ENCODE results near the gene ALDH1A1.
"Not testable (repeated sequence)": the region's sequence is repeated elsewhere in the genome, so short reads cannot be mapped to it uniquely, and the experiment has no call there.

The ALDH1A1 gene

DNA sequence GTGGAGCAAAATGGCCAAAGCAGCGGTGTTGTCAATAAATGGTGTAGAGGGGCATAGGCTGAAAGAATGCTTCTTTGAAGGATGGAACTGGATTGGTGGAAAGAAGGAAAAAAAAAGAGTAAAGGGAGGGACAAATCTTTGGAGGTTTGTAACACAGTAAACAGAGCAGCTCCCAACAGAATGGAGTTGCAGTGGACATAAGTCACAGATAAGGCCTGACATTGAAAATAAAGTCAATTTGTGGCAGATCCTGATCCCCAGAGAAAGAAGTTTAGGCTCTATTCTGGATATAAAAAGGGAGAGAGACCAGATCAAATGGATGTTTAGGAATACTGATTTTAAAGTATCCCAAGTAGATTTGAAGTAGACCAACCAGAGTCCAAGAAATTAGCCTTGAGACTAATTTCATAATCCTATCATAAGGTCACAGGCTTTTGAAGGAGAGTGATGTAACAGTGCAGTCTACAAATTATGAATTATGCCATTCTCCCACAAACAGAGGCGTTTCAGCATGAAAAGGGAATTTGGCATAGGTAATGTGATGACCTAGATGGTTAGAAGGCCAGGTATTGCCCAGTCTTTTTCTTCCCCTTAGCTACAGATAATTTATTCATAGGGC lies 8.9 kb downstream of the ALDH1A1 start:
- no peak for DNase-seq (ENCODE audit: low spot score)

DNA sequence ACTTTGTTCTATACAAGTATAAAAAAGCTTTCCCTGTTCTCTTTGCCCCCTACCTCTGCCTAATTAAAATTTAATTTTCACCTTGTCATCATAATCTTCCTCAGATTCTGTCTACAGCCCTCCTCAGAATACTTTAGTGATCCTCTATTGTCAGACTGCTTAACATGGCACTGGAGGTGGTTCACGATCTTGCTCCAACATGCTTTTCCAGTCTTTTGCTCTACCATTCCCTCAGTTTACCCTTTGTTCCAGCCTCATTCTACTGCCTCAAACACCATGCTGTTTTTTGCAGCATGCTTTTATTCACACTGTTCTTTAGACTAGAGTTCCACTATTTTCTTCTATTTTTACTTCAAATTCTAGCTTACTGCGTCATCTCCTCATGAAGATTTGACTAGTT lies 10.4 kb downstream of the ALDH1A1 start:
- no peak for DNase-seq (ENCODE audit: low spot score)

DNA sequence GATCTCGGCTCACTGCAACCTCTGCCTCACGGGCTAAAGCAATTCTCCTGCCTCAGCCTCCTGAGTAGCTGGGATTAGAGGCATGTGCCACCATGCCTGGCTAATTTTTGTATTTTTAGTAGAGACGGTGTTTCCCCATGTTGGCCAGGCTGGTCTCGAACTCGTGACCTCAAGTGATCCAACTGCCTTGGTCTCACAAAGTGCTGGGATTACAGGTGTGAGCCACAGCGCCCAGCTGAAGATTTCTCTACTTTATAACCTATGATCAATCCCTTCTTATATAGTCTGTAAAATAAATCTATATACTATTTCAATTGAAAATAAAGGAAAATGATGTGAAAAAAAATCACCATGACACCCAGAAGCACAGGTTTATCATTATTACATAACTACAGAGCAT lies 13.3 kb downstream of the ALDH1A1 start:
- DNase-seq (ENCODE audit: low spot score): not testable (repeated sequence)

DNA sequence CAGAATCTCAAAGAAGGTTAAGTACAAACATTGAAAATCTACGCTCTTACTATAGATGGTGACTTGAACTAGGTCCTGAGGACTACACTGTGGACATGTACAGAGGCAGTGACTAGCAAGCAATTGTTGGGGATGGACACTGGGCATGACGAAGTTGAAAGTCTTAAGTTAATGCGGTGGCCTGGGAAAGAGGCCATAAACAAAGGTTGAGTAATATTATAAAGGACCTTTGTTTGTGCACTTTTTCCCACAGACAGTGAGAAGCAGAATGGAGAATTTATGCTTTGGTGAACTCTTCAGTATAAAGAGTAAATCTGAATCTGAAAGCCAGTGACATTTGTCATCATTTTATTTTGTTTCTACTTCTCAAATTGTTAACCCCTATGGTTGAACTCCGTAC lies 15.3 kb downstream of the ALDH1A1 start:
- no peak for DNase-seq (ENCODE audit: low spot score)

DNA sequence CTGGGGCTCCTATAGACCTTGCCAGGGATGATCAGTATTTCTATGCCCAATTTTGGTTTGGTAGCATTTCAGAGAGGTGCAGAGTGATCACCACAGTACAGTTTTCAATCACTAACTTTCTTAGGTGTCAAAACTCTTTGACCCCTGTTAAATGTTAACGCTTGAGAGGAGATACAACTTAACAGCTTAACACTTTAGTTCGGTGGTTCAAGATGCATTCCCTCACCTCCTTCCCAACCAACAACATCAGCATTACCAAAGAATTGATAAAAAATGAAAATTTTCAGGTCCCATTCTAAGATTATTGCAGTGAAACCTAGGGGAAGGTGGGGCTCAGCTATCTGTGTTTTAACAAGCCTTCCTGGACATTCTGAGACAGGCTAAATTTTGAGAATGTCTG lies 16.2 kb downstream of the ALDH1A1 start:
- no peak for DNase-seq (ENCODE audit: low spot score)

DNA sequence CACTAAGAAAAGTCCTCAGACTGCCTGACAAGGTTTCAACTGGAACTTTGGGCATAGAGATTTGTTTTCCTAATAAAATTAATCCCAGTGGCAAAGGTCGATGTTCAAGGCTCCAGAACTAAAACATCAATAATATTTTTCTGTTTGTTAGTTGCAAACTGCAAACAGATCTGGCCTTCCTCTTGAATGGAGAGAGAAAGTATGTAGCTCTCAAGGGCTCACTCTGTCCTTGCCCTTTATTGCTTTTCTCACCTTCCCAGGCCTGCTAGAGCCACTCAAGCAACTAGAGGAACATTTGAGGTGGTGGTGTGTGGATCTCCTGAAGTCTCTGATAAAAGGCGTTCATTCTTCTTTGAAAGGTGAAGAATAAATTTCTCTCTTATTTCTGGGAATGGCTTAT lies 16.6 kb downstream of the ALDH1A1 start:
- DNase-seq (ENCODE audit: low spot score): no peak

DNA sequence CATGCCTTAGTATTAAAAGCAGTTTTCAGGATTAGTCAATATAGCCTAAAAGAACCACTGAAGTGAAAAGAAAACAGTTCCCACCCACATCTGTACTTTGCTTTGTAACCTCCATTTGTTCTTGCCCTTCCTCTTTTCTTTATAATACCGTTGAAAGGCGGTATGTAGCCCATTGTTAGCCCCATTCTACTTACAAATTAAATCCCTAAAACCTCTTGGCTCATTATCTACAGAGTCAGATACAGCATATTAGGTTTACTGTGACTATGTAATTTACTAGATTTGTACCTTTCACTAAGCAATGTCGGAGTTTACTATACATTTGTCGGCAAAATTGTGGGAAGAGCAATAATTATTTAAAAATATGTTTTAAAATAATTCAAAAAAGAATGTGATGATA lies 17.3 kb downstream of the ALDH1A1 start:
- no peak for DNase-seq (ENCODE audit: low spot score)

DNA sequence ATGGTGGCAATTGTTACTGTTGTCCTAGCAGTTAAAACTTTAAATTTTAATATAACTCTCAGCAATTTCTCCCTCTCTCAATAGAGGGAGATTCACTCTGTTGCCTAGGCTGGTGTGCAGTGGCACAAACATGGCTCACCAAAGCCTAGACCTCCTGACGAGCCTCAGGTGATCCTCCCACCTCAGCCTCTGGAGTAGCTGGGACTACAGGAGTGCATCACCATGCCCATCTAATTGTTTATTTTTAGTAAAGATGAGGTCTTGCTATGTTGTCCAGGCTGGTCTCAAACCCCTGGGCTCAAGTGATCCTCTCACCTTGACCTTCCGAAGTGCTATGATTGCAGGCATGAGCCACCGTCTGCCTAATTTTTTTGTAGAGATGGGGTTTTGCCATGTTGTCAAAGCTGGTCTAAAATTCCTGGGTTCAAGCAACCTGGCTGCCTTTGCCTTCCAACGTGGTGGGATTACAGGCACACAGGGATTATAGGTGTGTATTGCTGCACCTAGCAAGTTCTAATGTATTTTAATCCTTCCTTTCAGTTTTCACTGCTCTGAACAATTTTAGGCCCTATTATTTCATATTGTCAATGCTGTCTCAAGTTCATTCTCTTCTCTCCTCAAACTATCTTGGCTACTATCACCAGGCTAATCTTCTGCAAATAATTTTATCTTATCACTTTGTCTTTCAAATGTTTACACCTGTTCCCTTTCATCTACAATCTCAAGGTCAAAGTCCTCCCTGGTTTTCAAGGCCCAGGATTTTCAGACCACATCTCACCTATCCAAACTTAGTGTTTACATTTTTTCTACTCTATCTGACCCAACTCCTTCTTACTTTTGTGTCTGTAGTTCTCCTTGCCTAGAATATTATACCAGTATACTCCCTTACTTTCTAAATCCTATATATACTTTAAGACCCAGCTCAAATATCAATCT lies 18.9 kb downstream of the ALDH1A1 start:
- DNase-seq (ENCODE audit: low spot score): no peak

DNA sequence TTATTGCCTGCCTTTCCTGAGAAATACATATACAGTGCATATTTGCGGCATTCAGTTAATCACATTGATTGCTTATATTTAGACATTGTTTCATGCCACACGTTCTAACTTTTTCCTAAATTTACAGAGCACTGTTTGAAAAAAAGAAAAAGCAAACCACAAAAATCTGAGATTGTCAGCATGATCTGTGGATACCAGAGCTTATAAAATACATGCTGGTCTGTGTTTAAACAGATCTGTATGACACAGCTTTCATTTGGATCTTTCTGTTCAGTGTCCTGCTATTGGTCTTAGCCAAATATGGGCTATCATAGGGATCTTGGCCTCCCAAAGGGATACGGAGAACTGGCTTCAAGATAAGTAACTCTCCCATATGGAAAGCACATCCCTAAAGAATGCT lies 20.2 kb downstream of the ALDH1A1 start:
- DNase-seq (ENCODE audit: low spot score): no peak

DNA sequence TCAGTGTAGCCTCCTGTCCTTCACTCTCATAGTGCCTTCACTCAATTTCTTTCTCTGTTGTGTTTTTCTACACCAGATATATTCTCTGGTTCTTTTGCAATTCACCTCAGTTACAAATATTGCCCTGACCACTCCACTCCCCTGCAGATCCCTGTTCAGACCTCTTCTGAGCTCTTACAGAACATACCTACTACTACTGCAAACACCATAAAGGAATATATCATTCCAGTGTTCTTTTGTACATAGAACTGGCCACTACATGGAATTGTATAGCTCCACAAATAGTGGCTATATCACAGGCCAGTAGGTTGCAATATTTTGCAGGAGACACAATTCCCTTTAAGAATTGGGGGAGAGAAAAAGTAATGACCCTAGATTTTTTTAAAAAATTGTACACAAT lies 21.0 kb downstream of the ALDH1A1 start:
- no peak for DNase-seq (ENCODE audit: low spot score)

DNA sequence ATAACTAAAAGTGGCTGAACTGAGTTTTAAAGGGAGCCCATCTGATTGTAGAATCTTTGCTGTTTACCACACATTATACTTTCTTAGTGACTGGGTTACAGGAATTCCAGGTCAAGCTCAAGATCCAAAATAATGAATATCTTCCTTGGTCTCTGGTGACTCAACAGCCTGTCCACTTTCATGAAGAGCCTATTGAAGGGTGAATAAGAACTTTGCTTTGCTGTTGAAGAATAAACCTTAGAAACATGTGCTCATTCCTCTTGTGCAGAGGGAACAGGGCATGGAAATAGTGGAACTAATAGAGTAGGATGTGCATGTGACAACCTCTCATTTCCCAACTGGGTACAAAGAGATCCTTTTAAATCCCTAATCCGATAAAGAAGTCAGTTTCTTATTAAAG lies 21.4 kb downstream of the ALDH1A1 start:
- peak; percentile 86 for DNase-seq (ENCODE audit: low spot score)

DNA sequence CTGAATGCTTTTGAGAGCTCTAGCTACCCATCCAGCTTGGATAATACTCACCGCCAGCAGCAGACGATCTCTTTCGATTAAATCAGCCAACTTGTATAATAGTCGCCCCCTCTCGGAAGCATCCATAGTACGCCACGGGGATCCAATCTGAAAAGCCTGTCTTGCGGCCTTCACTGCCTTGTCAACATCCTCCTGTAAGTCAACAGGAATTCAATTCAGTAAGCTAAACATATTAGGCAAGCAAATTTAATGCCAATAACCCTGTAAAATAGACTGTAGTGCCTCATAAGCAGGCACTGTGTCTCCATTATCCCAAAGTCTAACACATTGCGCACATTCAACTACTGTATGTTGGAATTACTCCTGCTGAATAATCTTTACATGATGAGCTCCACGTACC lies 22.0 kb downstream of the ALDH1A1 start:
- DNase-seq (ENCODE audit: low spot score): no peak

DNA sequence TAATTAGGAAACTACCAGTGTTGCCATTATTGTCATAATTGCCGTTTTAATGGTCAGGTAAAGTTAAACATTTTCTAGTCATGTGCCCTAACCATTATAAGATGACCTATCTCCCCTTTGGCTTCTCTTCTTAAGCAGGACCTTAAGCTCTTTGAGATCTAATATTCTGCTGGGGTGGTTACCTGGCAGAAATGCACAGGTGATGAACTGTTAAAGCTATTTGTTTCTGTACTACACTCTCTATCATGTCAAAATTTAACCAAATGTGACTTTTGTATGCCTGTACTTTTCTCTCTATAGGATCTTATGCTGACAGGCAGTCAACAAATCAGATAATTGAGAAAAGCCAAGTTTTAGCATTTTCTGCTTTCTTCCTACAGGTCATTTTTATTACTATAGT lies 23.3 kb downstream of the ALDH1A1 start:
- DNase-seq (ENCODE audit: low spot score): no peak

DNA sequence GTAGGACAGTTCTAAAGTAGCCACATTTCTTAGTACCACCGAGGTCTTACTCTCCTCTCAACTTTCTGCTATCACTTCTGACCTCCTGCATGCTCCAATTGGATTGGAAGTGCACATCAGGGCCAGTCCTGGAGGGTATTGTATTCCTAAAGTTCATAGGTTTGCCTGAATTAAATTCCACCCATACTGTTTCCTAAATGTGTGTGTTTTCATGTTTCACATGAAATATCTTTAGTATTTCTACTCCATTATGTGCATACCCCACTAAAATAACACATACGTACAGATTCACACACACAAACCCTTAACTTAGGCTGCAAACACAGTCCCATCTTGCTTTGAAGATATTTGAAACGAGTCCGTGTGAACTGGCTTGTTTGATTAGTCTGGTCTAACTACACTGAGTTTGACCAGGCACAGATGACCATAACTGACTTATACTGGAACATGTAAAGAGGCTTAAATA lies 24.8 kb downstream of the ALDH1A1 start:
- DNase-seq (ENCODE audit: low spot score): no peak

DNA sequence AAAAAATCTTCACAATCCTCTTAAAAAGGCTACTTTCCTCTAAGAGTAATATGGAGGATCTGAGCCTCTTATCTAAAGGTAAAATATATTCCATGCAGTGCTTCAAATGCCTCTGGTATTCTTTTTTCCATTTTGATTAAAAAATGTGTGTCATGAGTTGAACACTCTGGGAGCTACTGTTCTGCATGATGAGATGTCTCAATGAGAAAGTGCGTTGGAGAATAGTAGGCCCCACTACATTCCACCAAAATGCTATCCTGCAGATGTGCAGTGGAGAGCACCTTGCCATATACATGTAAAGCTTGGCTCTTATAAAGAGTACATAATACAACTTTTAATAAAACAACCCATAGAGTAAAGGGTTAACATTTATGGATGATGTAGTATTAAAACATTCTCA lies 26.3 kb downstream of the ALDH1A1 start:
- no peak for DNase-seq (ENCODE audit: low spot score)

DNA sequence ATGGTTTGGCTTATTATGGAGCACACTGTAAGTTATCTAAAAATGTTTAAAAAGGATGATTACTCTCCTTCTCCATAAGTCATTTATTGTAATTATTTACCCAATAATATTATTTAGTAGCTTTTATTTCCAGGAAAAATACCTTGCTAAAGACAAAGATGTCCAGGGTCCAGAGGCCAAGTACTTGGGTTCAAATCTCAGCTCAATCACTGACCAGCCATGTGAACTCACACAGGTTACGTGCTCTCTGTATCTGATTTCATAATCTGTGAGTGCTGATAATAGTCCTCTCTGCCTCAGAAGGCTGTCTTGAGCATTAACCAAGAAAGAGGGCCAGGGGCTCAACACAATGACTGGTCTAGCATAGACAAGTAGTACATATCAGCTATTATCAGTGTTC lies 27.0 kb downstream of the ALDH1A1 start:
- no peak for DNase-seq (ENCODE audit: low spot score)

DNA sequence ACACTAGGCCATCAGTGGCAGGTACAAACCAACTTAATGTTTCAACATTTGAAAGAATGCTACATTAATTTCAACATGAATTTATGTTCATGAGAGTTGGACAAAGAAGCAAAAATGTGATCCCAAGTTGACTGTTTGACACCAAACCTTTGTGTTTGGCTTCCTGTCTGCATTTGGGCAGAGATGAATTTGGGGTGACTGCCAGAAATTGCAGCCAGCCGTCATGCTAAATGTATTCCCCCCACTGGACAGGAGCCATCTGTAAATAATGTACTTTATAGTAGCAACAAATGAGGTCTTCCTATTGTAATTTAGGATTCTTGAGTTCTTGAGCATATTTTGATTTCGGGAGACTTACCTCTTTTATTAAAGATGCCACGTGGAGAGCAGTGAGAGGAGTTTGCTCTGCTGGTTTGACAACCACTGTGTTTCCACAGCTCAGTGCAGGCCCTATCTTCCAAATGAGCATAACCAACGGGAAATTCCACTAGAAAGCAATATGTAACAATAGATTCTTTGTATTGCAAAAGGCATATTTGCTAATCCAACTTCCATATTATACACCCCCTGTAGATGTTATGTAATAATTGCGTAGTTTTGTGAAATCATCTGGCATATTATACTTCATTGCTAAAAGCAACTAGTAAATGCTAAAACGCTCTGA lies 27.6 kb downstream of the ALDH1A1 start:
- DNase-seq (ENCODE audit: low spot score): no peak

DNA sequence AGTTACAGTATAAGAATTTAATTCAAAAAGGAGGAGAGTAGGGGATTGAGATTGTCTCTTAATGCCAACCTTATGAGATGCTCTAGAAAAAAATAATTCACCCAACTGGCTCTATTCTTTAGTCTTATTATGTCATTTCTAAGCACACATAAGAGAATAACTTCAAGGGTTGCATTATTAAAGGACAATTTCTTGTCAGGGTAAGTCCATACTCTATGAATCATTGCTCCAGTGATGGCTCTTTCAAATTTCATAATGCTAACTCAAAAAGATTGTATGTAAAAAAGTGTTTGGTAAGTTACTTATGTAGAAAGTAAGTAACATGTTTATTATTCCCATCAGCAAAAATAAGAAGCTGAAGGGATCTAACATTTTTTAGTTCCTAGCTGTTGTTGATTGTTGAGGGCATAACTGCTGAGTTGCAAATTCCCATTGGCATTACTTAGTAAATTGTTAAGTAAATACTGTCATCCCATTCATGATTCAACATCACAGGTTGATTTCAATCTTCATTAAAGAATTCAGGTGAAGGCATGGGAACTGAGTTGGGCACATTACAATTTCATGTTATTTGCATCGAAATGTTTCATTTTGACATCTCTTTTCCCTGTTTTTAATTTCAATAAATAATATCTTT lies 28.6 kb downstream of the ALDH1A1 start:
- DNase-seq (ENCODE audit: low spot score): no peak

DNA sequence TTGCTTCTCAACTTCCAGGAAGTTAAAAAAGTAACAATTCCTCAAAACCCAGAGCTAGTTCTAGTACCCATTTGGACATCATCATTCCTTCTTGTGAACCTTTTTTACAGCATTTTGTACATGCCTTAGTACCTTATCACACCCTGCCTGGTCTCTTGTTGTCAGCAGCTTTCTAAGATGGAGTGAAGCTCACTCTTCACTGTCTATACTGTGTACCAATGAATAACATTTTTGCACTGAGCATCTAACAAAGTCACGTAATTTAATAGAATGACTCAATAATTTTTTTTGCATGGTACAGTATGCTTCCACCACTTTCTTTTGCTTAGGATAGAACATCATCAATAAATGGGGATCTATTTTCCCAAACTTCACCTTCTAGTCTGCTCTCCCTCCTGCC lies 29.8 kb downstream of the ALDH1A1 start:
- DNase-seq (ENCODE audit: low spot score): no peak

DNA sequence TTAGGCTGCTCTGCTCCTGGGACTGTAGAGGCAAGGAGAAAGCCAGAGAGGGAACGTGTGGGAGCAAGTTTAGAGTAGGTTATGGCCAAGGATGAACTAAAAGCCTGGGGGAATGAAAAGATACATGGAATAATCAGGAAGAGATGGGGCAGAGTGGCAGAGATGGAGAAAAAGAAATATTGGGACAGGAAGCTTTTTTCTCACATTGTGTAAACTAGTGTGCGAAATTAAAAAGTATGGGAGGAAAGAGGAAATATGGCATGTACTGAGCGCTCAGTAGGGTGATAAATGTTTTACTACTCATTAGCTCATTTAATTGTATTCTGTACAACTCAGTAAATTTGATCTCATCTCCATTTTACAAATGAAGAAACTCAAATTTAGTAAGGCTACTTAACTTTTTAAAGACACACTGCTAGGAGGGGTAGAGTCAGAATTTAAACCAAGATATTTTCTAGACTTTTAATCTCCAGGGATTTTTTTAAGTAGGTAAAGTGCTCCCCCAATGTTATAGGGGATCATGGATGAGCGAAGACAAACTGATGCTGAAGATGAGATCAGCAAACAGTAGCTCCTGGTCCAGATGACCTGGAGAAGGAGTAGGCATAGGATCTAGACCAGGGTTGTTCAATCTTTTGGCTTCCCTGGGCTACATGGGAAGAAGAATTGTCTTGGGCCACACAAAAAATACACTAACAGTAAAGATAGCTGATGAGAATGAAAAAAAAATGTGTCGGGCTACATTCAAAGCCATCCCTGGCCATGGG lies 30.8 kb downstream of the ALDH1A1 start:
- DNase-seq (ENCODE audit: low spot score): no peak

DNA sequence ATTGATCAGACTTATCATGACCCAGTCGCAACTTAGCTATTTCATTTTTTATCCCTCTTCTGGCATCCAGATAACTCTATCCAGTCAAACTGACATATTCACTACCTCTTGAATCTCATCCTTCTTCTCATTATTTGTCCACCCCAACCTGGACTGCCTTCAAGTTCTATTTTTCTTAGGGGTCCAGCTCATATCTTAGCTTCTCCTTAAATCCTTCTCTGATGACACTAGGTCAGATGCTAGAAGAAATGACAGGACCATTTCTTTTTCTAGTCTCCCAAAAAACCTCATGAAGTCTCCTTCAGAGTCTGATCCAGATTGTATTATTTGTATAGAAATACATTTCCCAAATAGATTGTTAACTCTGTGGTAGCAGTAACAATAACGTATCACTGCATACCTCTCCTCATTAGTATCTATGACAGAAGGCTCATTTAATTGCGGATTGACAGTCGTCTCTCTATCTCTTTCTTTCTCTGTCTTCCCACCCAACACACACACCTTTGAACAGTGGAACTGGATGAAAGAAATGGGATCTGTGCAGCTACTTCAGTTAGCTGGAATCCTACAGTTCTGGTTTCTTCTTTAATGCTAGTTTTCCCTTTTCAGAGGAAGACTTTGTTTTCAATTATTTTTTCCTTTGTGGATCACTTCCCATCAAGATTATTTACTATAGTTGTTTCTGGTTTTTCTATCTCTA lies 33.5 kb downstream of the ALDH1A1 start:
- no peak for DNase-seq (ENCODE audit: low spot score)
